A549 (cell line): ENCODE results near the gene CHD1.

ENCODE experiments used
- CEBPB ChIP-seq, 2 experiments: fragments of >200 bp in 1 of 2; sonication (Bioruptor Twin) in 1 of 2; formaldehyde crosslinking in 1 of 2; IDR thresholded peaks; 2 replicates each; pipeline ENCODE4 v1.6.1; 2012 to 2016
- EHMT2 ChIP-seq: fragments of 200-600 bp; sonication (generic); IDR thresholded peaks from 2 replicates; pipeline ENCODE4 v1.6.1; 2016; ENCODE audit warnings: antibody characterized with exemption, low read depth, mild to moderate bottlenecking, moderate library complexity
- HES2 ChIP-seq: fragments of >200 bp; sonication (Bioruptor Twin); formaldehyde crosslinking; IDR thresholded peaks from 2 replicates; pipeline ENCODE4 v1.6.1; 2016
- HOXA7 ChIP-seq: fragments of 250-450 bp; sonication (Bioruptor Pico); IDR thresholded peaks from 2 replicates; pipeline ENCODE4 v1.5.0; 2020; ENCODE audit warnings: mild to moderate bottlenecking, moderate library complexity
- POLR2A ChIP-seq: IDR thresholded peaks from 2 replicates; pipeline ENCODE4 v1.6.1; 2012; ENCODE audit warnings: mild to moderate bottlenecking, low read length
- RCOR1 ChIP-seq: fragments of 150-350 bp; IDR thresholded peaks from 2 replicates; pipeline ENCODE4 v1.6.1; 2014; ENCODE audit warnings: antibody characterized with exemption, low read length, low read depth
- RFX5 ChIP-seq: fragments of 450-650 bp; IDR thresholded peaks from 2 replicates; pipeline ENCODE4 v1.7.1; 2014; ENCODE audit warnings: antibody characterized with exemption, mild to moderate bottlenecking, moderate library complexity
- TF ChIP-seq, protein P1 (sequence below): fragments of 450-650 bp; IDR thresholded peaks from 2 replicates; pipeline ENCODE4 v1.6.1; 2014; ENCODE audit warnings: antibody characterized with exemption

DNA sequence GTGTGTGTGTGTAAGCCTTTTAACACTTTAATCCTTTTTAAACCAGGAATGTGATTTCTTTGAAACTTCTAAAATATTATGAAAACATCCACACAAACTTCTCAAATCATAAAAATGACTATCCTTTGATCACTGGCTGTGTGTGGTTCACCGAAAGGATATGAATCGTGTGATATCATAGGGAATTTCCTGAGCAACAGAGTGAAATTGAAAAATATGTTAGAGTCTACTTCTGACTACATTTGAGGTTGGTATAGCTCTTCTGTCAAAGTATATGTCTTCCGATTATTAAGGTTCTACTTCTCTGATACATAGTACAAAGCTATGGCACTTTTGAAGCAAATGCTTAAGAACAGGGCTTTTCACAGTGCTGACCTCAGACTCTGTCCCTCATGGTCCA is 115.1 kb downstream of the CHD1 start:
- TF ChIP-seq HOXA7 (CRISPR knock-in tag) (no peak), HES2 (no peak), CEBPB (IDR thresholded peaks at IDR 0.05) (no peak), RFX5 (no peak), POLR2A (no peak), EHMT2 (no peak), RCOR1 (no peak)
- TF ChIP-seq, protein P1, sequence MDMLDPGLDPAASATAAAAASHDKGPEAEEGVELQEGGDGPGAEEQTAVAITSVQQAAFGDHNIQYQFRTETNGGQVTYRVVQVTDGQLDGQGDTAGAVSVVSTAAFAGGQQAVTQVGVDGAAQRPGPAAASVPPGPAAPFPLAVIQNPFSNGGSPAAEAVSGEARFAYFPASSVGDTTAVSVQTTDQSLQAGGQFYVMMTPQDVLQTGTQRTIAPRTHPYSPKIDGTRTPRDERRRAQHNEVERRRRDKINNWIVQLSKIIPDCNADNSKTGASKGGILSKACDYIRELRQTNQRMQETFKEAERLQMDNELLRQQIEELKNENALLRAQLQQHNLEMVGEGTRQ: no peak
